Astrocyte (in vitro differentiated cells and primary cell): ENCODE data around the gene FRMD4A. TPM values are rescaled to one million over a fixed set of nuclear protein-coding genes. Genes with fewer than 3 reads are reported as not detected.
A peak's percentile ranks its signal among the peaks of the same experiment; 100 is the strongest.

ENCODE experiments used
- DNase-seq: peaks from one replicate; pipeline ENCODE4 v3.0.0-alpha.2; 2010; ENCODE audit warnings: low read depth
- FAIRE-seq: peaks from 2 replicates; lab custom pipeline; 2011; peaks lifted over from hg19 to GRCh38; lab: Jason Lieb, UNC
- H2AFZ ChIP-seq: 2 replicates; pipeline ENCODE4 v1.6.0; 2012; ENCODE audit warnings: low read depth, low read length, inconsistent platforms
- H3K27ac ChIP-seq: 2 replicates; pipeline ENCODE4 v1.5.1; 2011; ENCODE audit warnings: low read depth, low read length, inconsistent platforms
- H3K27me3 ChIP-seq: 2 replicates; pipeline ENCODE4 v1.6.0; 2011; ENCODE audit warnings: low read length, inconsistent platforms; ENCODE audit not compliant: insufficient read depth
- H3K36me3 ChIP-seq: 2 replicates; pipeline ENCODE4 v1.5.1; 2011; ENCODE audit warnings: low read length, inconsistent platforms; ENCODE audit not compliant: insufficient read depth
- H3K4me1 ChIP-seq: 2 replicates; pipeline ENCODE4 v1.5.1; 2011; ENCODE audit warnings: low read length, inconsistent platforms; ENCODE audit not compliant: insufficient read depth
- H3K4me2 ChIP-seq: 2 replicates; pipeline ENCODE4 v1.6.0; 2012; ENCODE audit warnings: low read length, inconsistent platforms
- H3K4me3 ChIP-seq: 2 replicates; pipeline ENCODE4 v1.5.1; 2011; ENCODE audit warnings: low read depth, mild to moderate bottlenecking, low read length, inconsistent platforms; ENCODE audit not compliant: insufficient read depth
- H3K79me2 ChIP-seq: 2 replicates; pipeline ENCODE4 v1.6.0; 2012; ENCODE audit warnings: mild to moderate bottlenecking, low read length, inconsistent platforms; ENCODE audit not compliant: insufficient read depth
- H3K9ac ChIP-seq: 2 replicates; pipeline ENCODE4 v1.6.0; 2012; ENCODE audit warnings: mild to moderate bottlenecking, low read length, inconsistent platforms
- H3K9me3 ChIP-seq: 2 replicates; pipeline ENCODE4 v1.5.1; 2012; ENCODE audit warnings: low read depth, mild to moderate bottlenecking, low read length, inconsistent platforms; ENCODE audit not compliant: insufficient read depth
- H4K20me1 ChIP-seq: 2 replicates; pipeline ENCODE4 v1.6.0; 2012; ENCODE audit warnings: low read length, inconsistent platforms; ENCODE audit not compliant: insufficient read depth
- H3K27ac Mint-ChIP-seq: one replicate; pipeline ENCODE4 v1.8.0; 2021; ENCODE audit warnings: mild to moderate bottlenecking, mixed read lengths; ENCODE audit not compliant: unreplicated experiment
- H3K27me3 Mint-ChIP-seq: one replicate; pipeline ENCODE4 v1.8.0; 2021; ENCODE audit warnings: low read depth, mixed read lengths; ENCODE audit not compliant: unreplicated experiment
- H3K36me3 Mint-ChIP-seq: one replicate; pipeline ENCODE4 v1.8.0; 2021; ENCODE audit warnings: low read depth, mixed read lengths; ENCODE audit not compliant: unreplicated experiment
- H3K4me1 Mint-ChIP-seq: one replicate; pipeline ENCODE4 v1.8.0; 2021; ENCODE audit warnings: low read depth, mixed read lengths; ENCODE audit not compliant: unreplicated experiment
- H3K4me3 Mint-ChIP-seq: one replicate; pipeline ENCODE4 v1.8.0; 2021; ENCODE audit warnings: mild to moderate bottlenecking, moderate library complexity, mixed read lengths; ENCODE audit not compliant: unreplicated experiment
- H3K9me3 Mint-ChIP-seq: one replicate; pipeline ENCODE4 v1.8.0; 2021; ENCODE audit warnings: mild to moderate bottlenecking, mixed read lengths; ENCODE audit not compliant: unreplicated experiment
- CTCF ChIP-seq: IDR thresholded peaks from 2 replicates; pipeline ENCODE4 v1.5.1; 2011; ENCODE audit warnings: low read depth, mild to moderate bottlenecking, inconsistent platforms, low read length, moderate library complexity; ENCODE audit not compliant: insufficient read depth
- EZH2 ChIP-seq: IDR thresholded peaks from 2 replicates; pipeline ENCODE4 v1.6.1; 2012; ENCODE audit warnings: mild to moderate bottlenecking, low read length, inconsistent platforms; ENCODE audit not compliant: insufficient read depth
- total RNA-seq: library from RNA; stranded (reverse); gene quantifications from 2 replicates; pipeline ENCODE4 v1.2.1, GENCODE V29; 2021

Gene FRMD4A
- total RNA-seq, 1 donor from 2014 or later, result 82.5 TPM

- Mint-ChIP-seq H3K4me3 (no peak overlapping the region), H3K27ac (no peak overlapping the region), H3K27me3 (no peaks in the 10 kb centered on the region), H3K36me3 (no peaks in the 10 kb centered on the region), H3K9me3 (peaks cover 9% of the 10 kb centered on the region), H3K4me1 (peaks cover 31% of the 10 kb centered on the region)
- Histone ChIP-seq H3K4me3 (no peak overlapping the region), H3K27ac (no peak overlapping the region), H3K27me3 (no peaks in the 10 kb centered on the region), H3K9me3 (no peaks in the 10 kb centered on the region), H3K36me3 (no peaks in the 10 kb centered on the region), H3K4me2 (no peak overlapping the region), H3K9ac (no peak overlapping the region), H2AFZ (no peak overlapping the region), H3K79me2 (no peaks in the 10 kb centered on the region), H3K4me1 (peaks cover 20% of the 10 kb centered on the region), H4K20me1 (no peaks in the 10 kb centered on the region)
- TF ChIP-seq EZH2 (no peak), CTCF (no peak)
- DNase-seq, result no peak
- no peak for FAIRE-seq
Measured at GRCh38 chr10:13994932-13995331, 335.8 kb downstream of the FRMD4A start.

GRCh38 chr10:13993673-13994089, 337.0 kb downstream of the FRMD4A start:
- Histone ChIP-seq H2AFZ (no peak overlapping the region), H4K20me1 (no peaks in the 10 kb centered on the region), H3K27ac (no peak overlapping the region), H3K4me3 (no peak overlapping the region), H3K36me3 (no peaks in the 10 kb centered on the region), H3K79me2 (no peaks in the 10 kb centered on the region), H3K9me3 (no peaks in the 10 kb centered on the region), H3K4me1 (peaks cover 25% of the 10 kb centered on the region), H3K4me2 (no peak overlapping the region), H3K9ac (no peak overlapping the region), H3K27me3 (no peaks in the 10 kb centered on the region)
- no peak overlapping the region for H3K4me3 Mint-ChIP-seq
- TF ChIP-seq CTCF, result no peak
- TF ChIP-seq EZH2, result no peak
- H3K36me3 Mint-ChIP-seq, result no peaks in the 10 kb centered on the region
- DNase-seq (no peak), FAIRE-seq (no peak)
- H3K4me1 Mint-ChIP-seq, result peaks cover 33% of the 10 kb centered on the region
- no peak overlapping the region for H3K27ac Mint-ChIP-seq
- H3K27me3 Mint-ChIP-seq, result no peaks in the 10 kb centered on the region
- peaks cover 5% of the 10 kb centered on the region for H3K9me3 Mint-ChIP-seq

GRCh38 chr10:13993169-13993568, 337.6 kb downstream of the FRMD4A start:
- Histone ChIP-seq H2AFZ (no peak overlapping the region), H4K20me1 (no peaks in the 10 kb centered on the region), H3K27me3 (no peaks in the 10 kb centered on the region), H3K4me3 (no peak overlapping the region), H3K4me1 (peaks cover 26% of the 10 kb centered on the region), H3K79me2 (no peaks in the 10 kb centered on the region), H3K9me3 (no peaks in the 10 kb centered on the region), H3K36me3 (no peaks in the 10 kb centered on the region), H3K27ac (no peak overlapping the region), H3K9ac (no peak overlapping the region), H3K4me2 (no peak overlapping the region)
- Mint-ChIP-seq H3K4me1 (peaks cover 38% of the 10 kb centered on the region), H3K27me3 (no peaks in the 10 kb centered on the region), H3K27ac (no peak overlapping the region), H3K9me3 (peaks cover under 1% of the 10 kb centered on the region), H3K4me3 (no peak overlapping the region), H3K36me3 (no peaks in the 10 kb centered on the region)
- peak; percentile 32 for FAIRE-seq
- peak; percentile 85 for DNase-seq
- TF ChIP-seq EZH2, result no peak
- TF ChIP-seq CTCF, result no peak
